T follicular helper cell (primary cell): Measurements from ENCODE around the gene PKMYT1.
"Not testable (repeated sequence)": the region's sequence is repeated elsewhere in the genome, so short reads cannot be mapped to it uniquely, and the experiment has no call there.

Source experiments
- DNase-seq: peaks from one replicate; pipeline ENCODE4 v3.0.0-alpha.2; 2020; ENCODE audit warnings: low read depth

The PKMYT1 gene

DNA sequence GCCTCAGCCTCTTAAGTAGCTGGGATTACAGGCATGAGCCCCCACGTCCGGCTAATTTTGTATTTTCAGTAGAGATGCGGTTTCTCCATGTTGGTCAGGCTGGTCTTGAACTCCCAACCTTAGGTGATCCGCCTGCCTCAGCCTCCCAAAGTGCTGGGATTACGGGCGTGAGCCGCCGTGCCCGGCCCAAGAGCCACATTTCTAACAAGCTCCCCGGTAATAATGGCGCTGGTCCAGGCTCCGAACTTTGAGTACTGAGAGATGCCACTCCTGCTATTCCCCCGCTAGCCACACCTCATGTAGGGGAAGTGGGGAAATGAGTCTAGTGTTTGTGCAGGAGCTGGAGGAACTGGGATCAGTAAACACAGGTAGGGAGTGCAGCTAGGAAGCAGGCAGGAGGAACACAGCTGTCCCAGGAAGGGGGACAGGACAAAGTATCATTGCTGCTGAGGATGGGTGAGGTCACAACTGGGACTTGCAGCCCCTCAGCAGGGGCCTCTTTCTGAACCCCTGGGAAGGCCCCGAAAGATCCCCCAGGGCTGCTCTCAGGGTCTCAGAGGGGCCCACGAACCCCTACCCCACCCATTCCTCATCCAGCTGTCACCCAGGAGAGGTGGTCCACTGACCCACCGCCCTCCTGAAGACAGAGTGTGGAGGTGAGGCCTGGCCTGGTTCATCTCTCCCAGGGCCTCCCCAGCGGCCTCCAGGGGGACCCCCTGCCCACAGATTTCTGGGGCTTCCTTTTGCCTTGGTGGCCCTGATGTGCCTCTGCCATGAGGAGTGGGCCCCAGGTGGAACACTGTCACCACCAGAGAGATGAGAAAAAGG lies 19.8 kb downstream of the PKMYT1 start:
- DNase-seq = no peak

DNA sequence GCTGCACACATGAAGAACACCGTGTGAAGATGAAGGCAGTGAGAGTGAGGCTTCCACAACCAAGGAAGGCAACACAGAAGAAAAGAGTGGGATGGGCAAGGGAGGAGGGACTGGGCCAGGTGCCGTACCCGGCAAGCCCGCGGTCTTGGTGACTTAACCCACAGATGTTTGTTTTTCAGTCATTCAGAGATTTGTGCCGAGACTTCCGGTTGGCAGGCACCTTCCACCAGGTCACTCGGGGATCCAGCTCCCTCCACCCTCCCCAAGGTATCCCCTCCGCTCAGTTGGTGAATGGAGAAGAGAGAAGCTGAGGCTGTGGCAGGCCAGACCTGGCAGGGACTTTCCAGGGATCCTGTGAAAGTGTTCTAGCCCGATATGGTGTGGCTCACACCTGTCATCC lies 21.0 kb downstream of the PKMYT1 start:
- no peak for DNase-seq

DNA sequence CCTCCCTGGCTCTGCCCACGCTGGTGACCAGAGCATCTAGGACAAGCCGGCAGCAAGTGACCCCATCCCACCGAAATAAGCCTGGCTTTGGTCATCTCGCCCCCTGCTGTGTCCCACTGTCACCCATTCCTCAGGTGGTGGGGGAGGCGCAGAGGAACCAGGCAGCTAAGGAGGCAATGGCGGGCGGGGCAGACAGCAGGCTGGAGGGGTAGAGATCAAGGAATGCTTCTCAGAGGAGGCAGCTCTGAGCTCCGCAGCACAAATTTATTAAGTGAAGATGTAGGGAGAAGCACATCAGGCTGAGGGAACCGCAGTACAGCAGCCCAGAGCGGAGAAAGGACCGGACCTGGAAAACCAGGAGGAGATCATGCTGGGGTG lies 23.7 kb downstream of the PKMYT1 start:
- no peak for DNase-seq

DNA sequence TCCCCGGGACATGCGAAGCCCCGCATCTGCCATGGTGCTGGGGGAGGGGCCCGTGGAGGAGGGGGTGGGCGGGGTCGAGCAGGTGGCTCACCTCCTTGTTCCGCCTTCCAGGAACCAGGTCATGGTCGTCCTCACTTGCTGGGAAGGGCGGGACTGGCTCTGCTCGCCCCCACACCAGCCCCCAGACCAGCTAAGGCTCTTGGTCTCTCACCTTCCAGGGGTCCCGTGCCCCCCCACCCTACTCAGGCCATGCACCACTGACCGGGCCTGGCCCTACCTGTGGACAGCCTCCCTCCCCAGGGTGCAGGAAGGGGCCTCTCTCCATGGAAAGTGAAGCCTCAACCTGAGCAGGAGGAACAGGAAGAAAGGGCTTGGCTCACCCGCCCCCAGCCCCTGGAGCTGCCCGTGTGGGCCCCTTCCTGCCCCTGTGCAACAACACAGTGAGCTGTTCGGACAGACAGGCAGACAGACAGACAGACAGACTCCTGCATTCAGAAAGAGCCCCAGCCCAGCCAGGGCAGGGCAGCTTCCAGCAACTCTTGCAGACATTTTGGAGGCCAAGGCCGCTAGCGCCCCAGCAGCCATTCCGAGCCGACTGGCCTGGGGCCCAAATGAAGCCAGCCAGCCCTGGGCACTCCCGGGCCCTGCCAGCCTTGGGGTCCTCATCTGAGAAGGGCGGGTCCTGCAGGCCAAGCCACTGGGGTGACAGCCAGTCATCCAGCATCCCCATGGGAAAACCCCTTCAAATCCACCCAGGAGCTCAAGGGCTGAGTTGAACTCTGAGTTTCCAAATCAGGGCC lies 24.3 kb downstream of the PKMYT1 start:
- no peak for DNase-seq

DNA sequence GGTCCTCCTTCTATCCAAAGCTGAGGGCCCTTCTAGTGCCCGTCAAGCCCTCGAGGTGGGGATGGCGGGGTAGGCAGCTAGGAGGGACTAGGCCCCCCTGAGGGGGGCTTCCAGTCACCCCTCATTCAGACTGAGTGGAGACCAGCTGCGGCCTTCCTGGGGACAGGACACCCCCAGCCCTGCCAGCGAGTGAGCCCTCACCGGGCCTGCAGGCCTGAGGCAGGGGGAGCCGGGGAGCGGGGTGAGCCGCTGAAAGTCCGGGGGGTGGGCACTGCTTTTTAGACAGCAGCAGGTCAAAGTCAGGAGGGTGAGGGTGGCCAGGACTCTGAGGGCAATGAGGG lies 24.8 kb downstream of the PKMYT1 start:
- no peak for DNase-seq

DNA sequence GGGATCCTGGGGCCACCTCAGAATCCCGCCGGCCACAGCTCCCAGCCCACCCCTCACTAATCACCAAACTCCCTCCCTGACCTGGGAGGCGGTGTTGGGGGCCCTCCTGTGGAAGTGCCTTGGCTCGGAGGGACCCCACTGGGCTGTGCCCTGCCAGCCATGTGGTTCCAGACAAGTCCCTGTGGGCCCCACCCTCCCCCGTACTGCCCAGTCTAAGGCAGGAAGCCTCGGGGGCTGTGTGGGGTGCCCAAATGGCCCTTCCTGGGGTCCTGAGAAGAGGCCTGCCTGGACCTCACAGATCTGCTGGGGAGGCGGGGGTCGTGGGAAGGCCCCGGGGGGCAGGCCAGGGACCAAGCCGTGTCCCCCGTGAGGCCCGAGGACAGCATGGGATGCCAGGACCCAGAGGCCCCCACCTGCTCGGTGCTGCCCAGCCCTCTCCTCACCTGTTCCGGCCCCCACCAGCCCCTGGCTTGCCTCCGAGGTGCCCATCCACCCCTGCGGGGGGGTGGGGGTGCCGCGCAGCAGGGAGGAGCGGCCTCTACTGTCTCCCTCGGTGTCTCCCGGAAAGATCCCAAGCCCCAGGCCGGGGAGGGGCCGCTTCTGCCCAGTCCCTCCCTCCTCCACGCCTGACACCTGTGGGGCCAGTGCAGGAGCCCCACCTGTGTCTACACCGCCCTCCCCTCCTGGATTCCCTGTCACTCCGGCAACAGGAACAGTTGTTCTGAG lies 25.4 kb downstream of the PKMYT1 start:
- DNase-seq = no peak

DNA sequence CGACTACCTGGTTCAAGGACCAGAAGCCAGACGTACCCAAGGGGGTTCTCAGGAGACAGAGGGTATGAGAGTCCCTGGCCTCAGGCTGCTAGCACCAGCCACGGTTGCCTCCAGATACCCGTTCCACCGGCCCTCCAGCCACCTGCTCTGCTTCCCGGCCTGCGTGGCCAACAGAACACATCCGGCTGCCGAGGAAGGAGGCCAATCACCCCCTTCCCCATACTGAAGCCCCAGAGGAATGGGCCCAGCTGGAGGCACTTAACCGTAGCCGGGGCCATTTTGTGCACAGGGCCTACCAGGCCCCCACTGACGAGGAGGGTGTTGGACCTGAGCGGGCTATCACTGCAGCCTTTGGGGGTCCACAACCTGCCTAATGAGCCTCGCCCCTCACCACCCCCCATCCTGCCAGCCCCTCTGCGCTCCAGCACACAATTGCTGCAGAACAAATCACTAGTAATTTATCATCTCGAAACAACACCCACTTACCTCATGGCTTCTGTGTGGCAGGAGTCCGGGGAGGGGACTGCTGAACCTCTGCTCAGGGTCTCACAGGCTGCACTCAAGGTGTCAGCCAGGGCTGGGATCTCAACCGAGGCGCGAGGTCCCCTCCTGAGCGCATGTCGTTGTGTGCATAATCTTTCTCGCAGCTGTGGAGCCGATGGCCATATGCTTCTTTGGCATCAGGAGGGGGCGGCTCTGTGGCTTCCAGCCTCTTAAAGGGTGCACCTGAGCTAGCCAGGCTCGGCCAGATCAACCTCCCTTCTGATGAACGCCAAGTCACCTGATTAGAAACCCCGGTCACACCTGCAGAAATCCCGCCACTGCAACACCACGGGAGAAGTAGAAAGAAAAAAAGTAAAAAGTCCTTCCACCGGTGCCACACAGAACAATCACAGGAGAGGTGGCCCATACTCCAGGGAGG lies 26.3 kb downstream of the PKMYT1 start:
- no peak for DNase-seq

DNA sequence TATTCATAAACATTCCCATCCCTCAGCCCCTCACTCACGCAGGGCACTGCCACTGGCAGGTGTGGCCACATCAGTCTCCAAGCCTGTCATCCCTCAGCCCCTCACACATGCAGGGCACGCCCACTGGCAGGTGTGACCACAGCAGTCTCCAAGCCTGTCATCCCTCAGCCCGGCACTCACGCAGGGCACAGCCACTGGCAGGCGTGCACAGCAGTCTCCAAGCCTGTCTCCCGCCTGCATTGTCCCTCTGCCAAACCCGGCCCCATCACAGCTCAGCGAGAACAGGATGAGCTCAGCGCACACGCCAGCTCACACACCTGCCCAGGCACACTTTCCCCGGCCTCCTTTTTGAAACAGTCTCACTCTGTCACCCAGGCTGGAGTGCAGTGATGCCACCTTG lies 27.6 kb downstream of the PKMYT1 start:
- no peak for DNase-seq

DNA sequence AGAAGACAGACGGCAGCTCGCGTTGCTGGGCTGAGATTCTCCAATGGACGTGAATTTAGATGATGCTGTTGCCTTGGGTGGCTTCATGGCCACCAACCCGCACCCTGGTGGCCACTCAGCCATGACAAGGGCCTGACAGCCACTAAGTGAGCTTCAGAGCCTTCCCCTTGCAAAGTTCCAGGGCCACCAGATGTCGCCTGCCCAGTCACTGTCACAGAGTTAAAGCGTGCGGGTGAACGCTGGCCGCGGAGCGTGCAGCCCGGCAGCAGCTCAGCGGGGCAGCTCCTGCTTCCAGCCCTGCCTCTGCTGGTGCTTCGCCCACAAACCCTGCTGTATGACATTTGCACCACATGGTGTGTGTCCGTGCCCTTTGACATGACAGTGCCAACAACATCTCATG lies 29.5 kb downstream of the PKMYT1 start:
- no peak for DNase-seq

DNA sequence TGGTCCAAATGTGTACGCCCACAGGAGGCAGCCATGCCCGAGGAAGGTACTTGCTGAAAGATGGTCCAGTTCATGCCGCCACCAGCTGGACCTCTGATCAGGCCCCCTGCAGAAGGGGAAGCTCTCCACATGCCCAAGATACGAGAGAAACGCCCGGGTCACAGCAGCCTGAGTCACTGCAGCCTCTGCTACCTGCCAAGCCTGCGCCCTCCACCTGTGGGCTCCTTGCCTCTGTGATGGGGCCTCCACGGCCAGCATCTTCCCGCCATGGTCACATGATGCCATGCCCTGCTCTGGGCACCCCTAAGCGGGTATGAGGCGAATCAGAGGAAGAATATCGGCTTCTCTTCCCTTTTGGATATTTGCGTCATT lies 29.9 kb downstream of the PKMYT1 start:
- no peak for DNase-seq

DNA sequence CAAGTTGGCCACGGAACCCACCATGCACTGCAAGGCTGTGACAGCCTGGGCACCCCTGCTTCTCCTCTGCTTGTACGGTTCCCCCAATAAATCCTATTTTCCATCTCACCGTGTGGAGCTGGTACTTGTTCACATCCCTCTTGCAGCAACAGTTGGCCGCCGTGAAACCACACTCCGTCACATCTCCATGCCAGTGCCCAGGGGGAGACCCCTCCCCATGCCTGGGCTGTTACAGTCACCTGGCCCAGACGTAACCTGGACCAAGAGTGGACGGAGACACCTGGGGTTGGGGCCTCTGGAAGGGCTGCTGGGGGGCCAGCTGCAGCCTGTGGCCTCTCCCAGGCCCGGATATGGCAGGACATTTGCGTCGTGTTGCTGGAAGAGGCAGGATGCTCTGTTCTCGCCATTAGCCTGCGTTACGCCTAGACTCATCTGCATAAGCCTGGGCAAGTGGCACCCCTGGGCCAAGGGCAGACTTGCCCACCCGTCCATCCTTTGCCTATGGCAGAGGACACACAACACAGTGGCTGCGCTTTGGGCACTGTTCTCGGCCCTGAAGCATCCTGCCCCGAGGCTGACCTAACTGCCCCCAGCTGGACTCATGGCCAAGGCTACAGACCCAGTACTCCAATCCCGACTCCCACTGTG lies 30.4 kb downstream of the PKMYT1 start:
- no peak for DNase-seq

DNA sequence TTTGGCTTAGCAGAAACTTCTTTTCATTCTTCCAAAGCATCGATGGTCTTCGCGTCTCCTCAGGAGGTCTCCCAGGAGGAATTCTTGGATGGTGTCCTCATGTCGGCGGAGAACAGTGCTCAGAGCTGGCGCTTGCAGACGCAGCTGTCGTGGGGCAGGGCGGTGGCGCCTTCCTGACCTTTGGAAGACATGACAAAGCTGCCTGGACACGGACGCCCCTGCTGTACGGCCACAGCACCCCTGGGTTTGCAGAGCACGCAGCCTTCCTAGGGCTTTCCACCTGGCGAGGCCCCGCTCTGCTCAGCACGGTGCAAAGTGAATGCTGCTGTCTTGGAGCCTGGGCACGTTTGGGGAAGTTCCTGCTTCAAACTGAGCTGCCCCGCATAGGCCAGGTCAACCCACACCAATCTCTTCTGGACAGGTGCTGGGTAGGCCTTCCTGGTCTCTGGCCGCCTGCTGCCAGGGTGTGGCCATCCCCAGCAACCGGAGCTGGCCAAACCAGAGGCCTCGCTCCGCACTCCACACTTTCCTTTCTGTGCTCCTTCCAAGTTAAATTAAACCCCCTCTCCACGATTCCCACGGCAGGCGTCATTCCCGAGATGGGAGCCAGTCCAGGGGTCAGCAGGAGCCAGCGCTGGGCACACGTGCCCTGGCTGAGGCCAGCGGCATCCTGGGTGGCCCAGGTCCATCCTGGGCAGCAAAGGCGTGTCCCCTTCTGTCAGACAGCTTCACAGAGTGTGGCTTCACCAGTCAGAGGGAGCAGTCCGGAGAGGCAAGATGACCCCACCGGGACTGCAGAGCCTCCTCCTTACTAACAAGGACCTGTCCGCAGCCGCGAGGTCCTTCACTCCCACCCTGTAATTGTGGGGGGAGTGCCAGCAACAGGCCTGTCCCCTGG lies 31.2 kb downstream of the PKMYT1 start:
- no peak for DNase-seq

DNA sequence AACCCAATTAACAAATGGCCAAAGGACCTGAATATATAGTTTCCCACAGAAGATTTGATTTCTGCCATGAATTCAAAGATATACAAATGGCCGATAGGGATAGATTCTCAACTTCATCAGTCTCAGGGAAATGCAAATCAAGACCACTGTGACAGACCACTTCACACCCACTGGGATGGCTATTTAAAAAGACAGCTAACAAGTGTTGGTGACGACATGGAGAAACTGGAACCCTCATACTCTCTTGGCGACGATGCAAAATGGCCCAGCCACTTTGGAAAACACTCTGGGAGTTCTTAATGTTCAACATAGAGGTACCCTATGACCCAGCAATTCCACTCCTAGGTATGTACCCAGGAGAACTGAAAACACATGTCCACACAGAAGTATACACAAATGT lies 33.6 kb downstream of the PKMYT1 start:
- DNase-seq = no peak

DNA sequence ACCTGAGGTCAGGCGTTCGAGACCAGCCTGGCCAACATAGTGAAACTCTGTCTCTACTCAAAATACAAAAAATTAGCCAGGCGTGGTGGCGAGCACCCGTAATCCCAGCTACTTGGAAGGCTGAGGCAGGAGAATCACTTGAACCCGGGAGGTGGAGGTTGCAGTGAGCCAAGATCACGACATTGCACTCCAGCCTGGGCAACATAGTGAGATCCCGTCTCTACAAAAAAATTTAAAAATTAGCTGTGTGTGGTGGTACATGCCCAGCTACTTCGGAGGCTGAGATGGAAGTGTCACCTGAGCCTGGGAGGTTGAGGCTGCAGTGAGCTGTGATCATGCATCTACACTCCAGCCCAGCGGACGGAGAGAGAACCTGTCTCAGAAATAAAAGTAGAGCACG lies 36.5 kb downstream of the PKMYT1 start:
- not testable (repeated sequence) for DNase-seq

DNA sequence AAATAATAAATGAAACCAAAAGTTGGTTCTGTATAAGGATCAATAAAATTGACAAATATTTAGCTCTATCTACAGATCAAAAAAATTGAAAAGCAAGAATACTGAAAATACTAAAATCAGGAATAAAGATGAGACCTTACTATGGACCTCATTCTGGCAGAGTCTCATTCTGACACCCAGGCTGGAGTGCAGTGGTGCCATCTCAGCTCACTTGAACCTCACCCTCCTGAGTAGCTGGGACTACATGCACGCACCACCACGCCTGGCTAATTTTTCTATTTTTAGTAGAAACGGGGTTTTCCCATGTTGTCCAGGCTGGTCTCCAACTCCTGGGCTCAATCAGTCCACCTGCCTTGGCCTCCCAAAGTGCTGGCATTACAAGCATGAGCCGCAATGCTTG lies 38.2 kb downstream of the PKMYT1 start:
- DNase-seq = no peak

DNA sequence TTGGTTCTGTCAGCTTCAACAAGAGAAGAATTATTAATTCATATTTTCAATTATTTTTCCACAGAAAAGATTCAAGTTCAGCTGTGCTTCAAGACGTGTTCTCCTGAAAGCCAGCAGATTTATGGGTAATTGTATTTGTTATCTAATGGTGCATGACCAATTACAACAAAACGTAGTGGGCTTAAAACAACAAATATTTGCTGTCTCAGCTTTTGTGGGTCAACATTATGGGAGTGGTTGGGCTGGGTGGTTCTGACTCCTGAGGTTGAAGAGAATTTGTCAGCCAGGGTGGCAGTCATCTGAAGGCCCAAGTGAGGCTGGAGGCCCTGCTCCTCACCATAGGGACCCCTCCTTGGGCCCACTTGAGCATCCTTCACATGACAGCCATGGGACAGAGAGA lies 40.3 kb downstream of the PKMYT1 start:
- no peak for DNase-seq

DNA sequence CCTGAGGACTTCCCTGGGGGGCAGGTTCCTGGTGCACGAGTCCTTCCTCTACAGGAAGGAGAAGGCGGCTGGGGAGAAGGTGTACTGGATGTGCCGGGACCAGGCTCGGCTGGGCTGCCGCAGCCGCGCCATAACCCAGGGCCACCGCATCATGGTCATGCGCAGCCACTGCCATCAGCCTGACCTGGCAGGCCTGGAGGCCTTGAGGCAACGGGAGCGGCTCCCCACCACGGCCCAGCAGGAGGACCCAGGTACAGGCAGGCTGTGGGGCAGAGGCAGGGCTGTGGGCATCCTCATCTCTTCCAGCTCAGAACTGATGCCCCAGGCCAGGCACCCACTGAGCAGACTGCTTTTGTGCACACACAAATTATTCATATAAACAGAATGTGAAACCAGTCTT lies 42.0 kb downstream of the PKMYT1 start:
- no peak for DNase-seq

DNA sequence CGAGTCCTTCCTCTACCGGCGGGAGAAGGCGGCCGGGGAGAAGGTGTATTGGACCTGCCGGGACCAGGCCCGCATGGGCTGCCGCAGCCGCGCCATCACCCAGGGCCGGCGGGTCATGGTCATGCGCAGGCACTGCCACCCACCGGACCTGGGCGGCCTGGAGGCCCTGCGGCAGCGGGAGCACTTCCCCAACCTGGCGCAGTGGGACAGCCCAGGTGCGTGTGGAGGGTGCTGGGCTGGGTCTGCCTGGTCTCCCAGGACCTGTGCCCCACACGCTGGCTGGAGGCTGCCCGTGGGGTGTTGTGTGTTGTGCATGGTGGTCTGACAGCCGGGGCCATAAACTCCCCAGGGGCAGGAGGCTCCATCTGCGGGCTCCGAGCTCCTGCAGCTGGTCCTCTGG lies 43.1 kb downstream of the PKMYT1 start:
- DNase-seq = no peak

DNA sequence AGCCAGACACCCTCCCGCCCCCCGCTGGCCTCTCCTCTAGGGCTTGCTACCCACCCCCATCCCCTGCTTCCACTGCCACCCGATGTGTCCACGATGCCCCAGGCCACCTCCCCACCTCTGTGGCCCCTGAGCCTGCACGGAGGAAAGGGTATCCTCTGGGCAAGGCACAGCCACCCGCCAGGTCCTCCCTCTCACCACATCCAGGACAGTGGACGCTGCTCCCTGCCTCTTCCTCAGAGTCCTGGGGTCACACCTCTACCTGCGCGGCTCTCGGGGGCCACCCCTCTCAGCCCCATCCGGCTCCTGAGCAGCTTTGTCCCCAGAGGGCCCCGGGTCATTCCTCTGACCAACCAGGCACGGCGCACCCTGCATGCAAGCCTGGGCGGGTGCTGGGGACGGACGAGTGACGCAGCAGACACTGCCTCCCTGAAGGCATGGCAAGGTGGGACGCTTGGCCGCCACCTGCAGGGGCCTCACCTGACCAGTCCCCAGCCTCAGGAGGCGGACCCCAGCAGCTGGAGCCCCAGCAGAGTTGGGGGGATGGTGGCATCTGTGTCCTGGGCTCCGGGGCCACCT lies 43.7 kb downstream of the PKMYT1 start:
- no peak for DNase-seq

DNA sequence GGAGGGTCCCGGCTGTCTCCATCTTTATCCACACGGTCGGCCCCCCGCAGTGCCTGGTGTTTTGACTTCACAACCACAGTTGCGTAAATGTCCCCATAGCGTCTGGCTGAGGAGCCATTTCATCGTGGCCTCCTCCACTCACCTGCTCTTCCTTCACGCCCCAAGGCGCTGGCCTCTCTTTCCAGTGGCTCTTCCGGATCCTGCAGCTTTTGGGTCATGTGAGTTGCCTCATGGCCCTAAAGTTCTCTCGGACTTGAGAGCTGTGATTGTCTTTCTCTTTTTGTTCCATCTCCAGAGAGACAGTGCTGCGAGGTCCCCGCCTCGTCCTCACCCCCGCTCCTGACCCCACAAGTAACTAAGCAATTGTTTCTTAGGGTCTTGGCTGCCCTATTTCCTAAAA lies 45.8 kb downstream of the PKMYT1 start:
- DNase-seq = no peak
